Adipocyte (in vitro differentiated cells): ENCODE results near the gene TCTN3.

ENCODE experiments used
- DNase-seq: peaks from one replicate; pipeline ENCODE4 v3.0.0-alpha.2; 2015; ENCODE audit warnings: low read depth
- H3K27me3 ChIP-seq: replicated peaks from 2 replicates; pipeline ENCODE4 v1.7.0; 2013; ENCODE audit warnings: mild to moderate bottlenecking, low read length, moderate library complexity; ENCODE audit not compliant: control insufficient read depth, insufficient read depth
- H3K36me3 ChIP-seq: 2 replicates; pipeline ENCODE4 v1.7.0; 2013; ENCODE audit warnings: low read length, mild to moderate bottlenecking, moderate library complexity; ENCODE audit not compliant: control insufficient read depth, insufficient read depth, severe bottlenecking
- H3K4me1 ChIP-seq: 2 replicates; pipeline ENCODE4 v1.7.0; 2013; ENCODE audit warnings: mild to moderate bottlenecking, low read length, moderate library complexity; ENCODE audit not compliant: control insufficient read depth, insufficient read depth
- H3K4me3 ChIP-seq: 2 replicates; pipeline ENCODE4 v1.7.0; 2013; ENCODE audit warnings: mild to moderate bottlenecking, low read length, moderate library complexity
- H3K9ac ChIP-seq: 2 replicates; pipeline ENCODE4 v1.7.0; 2013; ENCODE audit warnings: mild to moderate bottlenecking, low read length, moderate library complexity
- H3K9me3 ChIP-seq: 2 replicates; pipeline ENCODE4 v1.7.0; 2013; ENCODE audit warnings: mild to moderate bottlenecking, low read length, moderate library complexity; ENCODE audit not compliant: control insufficient read depth

Gene TCTN3

GRCh38 chr10:95653895-95654294 is 39.8 kb downstream of the TCTN3 start:
- no peak for DNase-seq
- H3K27me3 ChIP-seq: no peaks in the 10 kb centered on the region
- H3K9me3 ChIP-seq: peaks cover 6% of the 10 kb centered on the region
- H3K9ac ChIP-seq: no peak overlapping the region
- H3K4me1 ChIP-seq: peaks cover 11% of the 10 kb centered on the region
- no peak overlapping the region for H3K4me3 ChIP-seq
- peaks cover 34% of the 10 kb centered on the region for H3K36me3 ChIP-seq

DNA sequence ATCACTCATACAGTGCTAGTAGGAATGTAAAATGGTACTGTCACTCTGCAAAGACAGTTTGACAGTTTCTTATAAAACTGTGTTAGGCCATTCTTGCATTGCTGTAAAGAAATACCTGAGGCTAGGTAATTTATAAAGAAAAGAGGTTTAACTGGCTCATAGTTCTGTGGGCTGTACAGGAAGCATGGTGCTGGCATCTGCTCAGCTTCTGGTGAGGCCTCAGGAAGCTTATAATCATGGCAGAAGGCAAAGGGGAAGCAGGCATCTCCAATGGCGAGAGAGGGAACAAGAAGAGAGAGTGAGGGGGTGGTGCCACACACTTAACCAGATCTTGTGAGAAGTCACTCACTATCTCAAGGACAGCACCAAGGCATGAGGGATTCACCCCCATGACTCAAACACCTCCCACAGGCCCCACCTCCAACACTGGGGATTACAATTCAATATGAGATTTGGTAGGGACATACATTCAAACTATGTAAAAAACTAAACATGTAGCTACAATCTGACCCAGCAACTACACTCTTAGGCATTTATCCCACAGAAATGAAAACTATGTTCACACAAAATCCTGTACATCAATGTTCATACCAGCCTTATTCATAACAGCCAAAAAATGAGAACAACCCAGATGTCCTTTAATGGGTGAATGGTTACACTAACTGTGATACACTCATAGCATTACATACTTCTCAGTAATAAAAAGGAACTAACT is 42.2 kb downstream of the TCTN3 start:
- peak; percentile 54 for DNase-seq
- Histone ChIP-seq H3K4me3 (no peak overlapping the region), H3K9ac (no peak overlapping the region), H3K36me3 (peaks cover 58% of the 10 kb centered on the region), H3K9me3 (peaks cover 6% of the 10 kb centered on the region), H3K4me1 (peaks cover 7% of the 10 kb centered on the region), H3K27me3 (no peaks in the 10 kb centered on the region)

GRCh38 chr10:95650232-95650631 is 43.5 kb downstream of the TCTN3 start:
- Histone ChIP-seq H3K27me3 (no peaks in the 10 kb centered on the region), H3K9me3 (peaks cover 6% of the 10 kb centered on the region), H3K9ac (no peak overlapping the region), H3K36me3 (peaks cover 70% of the 10 kb centered on the region), H3K4me1 (peaks cover 5% of the 10 kb centered on the region), H3K4me3 (no peak overlapping the region)
- DNase-seq: no peak

DNA sequence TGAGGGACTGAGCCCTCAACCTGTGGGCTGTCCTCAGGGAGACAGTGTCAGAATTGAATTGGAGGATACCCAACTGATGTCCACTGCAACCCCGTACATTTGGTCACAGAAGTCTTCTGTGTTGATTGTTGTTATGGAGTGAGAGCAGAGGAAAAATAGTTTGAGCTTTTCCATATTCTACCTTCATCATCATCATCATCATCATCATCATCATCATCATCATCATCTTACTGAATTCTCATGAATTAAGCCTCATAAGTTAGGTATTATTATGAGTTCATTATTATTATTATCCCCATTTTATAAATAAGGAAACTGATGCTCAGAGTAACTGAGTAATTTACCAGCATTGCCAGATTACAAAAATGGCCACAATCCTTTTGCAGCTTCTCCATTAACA is 45.6 kb downstream of the TCTN3 start:
- Histone ChIP-seq H3K4me1 (no peaks in the 10 kb centered on the region), H3K9ac (no peak overlapping the region), H3K4me3 (no peak overlapping the region), H3K9me3 (peaks cover 6% of the 10 kb centered on the region), H3K27me3 (no peaks in the 10 kb centered on the region), H3K36me3 (peaks cover 73% of the 10 kb centered on the region)
- DNase-seq: no peak

- no peak for DNase-seq
- Histone ChIP-seq H3K36me3 (peaks cover 73% of the 10 kb centered on the region), H3K4me3 (no peak overlapping the region), H3K9ac (no peak overlapping the region), H3K27me3 (no peaks in the 10 kb centered on the region), H3K9me3 (peaks cover 2% of the 10 kb centered on the region), H3K4me1 (no peaks in the 10 kb centered on the region)
These were observed 47.6 kb downstream of the TCTN3 start for GRCh38 chr10:95646160-95646559.

GRCh38 chr10:95644901-95645300 is 48.8 kb downstream of the TCTN3 start:
- no peaks in the 10 kb centered on the region for H3K9me3 ChIP-seq
- no peaks in the 10 kb centered on the region for H3K27me3 ChIP-seq
- no peak overlapping the region for H3K9ac ChIP-seq
- no peak overlapping the region for H3K4me3 ChIP-seq
- H3K36me3 ChIP-seq: peaks cover 73% of the 10 kb centered on the region
- DNase-seq: no peak
- H3K4me1 ChIP-seq: no peaks in the 10 kb centered on the region

GRCh38 chr10:95640891-95641315 is 52.8 kb downstream of the TCTN3 start:
- Histone ChIP-seq H3K4me3 (no peak overlapping the region), H3K4me1 (no peaks in the 10 kb centered on the region), H3K9me3 (no peaks in the 10 kb centered on the region), H3K9ac (no peak overlapping the region), H3K36me3 (peaks cover 78% of the 10 kb centered on the region), H3K27me3 (no peaks in the 10 kb centered on the region)
- no peak for DNase-seq

GRCh38 chr10:95637911-95638310 is 55.8 kb downstream of the TCTN3 start:
- Histone ChIP-seq H3K9me3 (no peaks in the 10 kb centered on the region), H3K4me1 (no peaks in the 10 kb centered on the region), H3K36me3 (peaks cover 96% of the 10 kb centered on the region), H3K27me3 (no peaks in the 10 kb centered on the region), H3K4me3 (no peak overlapping the region), H3K9ac (no peak overlapping the region)
- DNase-seq: no peak

GRCh38 chr10:95637140-95637539 is 56.6 kb downstream of the TCTN3 start:
- no peaks in the 10 kb centered on the region for H3K27me3 ChIP-seq
- H3K9ac ChIP-seq: no peak overlapping the region
- peaks cover under 1% of the 10 kb centered on the region for H3K4me1 ChIP-seq
- H3K36me3 ChIP-seq: peaks cover 95% of the 10 kb centered on the region
- no peak for DNase-seq
- no peak overlapping the region for H3K4me3 ChIP-seq
- H3K9me3 ChIP-seq: no peaks in the 10 kb centered on the region

DNA sequence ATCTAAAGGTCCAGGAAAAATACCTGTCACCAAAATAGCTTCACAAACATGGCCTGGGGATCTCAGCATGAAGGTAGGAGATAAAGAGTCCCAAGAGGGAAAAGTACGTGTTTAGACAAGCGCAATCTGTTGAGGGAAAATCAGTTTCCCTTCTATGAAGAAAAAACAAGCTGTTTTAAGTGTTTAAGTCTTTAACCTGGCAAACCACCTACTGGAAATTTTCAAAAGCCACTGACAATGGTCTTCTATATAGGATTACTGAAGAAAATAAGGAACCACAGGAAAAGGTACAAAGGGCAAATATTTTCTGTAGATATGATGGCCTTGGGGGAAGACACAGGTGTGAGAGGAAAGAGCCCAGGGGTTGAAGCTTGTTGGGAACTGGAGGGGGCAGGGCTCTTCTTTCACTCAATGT is 58.4 kb downstream of the TCTN3 start:
- Histone ChIP-seq H3K36me3 (peaks cover 92% of the 10 kb centered on the region), H3K9me3 (no peaks in the 10 kb centered on the region)

DNA sequence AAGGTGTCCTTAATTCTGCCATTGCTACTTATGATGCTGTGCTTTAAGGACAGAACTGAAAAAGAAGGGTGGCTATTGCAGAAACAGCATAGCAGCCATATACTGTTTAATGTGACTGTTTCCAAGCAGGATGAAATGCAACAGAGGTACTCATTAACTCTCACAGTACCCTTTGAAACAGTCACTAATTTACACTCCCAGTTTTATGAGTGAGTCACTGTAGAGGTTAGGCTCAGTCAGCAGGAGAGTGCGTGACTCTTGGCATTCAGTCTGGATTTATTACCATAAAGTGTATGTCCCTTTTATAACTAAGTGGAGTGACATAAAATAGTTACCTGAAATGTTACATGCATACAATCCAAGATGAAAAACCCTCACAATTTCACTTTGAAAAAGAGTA is 64.9 kb downstream of the TCTN3 start:
- Histone ChIP-seq H3K4me3 (no peak overlapping the region), H3K9ac (no peak overlapping the region), H3K9me3 (no peaks in the 10 kb centered on the region), H3K4me1 (peaks cover 4% of the 10 kb centered on the region), H3K27me3 (no peaks in the 10 kb centered on the region), H3K36me3 (peaks cover 91% of the 10 kb centered on the region)
- no peak for DNase-seq

More for the DNA sequence above, 58.4 kb downstream of the TCTN3 start:
- Histone ChIP-seq H3K4me1 (peaks cover 4% of the 10 kb centered on the region), H3K27me3 (no peaks in the 10 kb centered on the region), H3K4me3 (no peak overlapping the region), H3K9ac (no peak overlapping the region)
- DNase-seq: no peak

- Histone ChIP-seq H3K4me3 (no peak overlapping the region), H3K9me3 (no peaks in the 10 kb centered on the region), H3K36me3 (peaks cover 86% of the 10 kb centered on the region), H3K4me1 (no peaks in the 10 kb centered on the region), H3K27me3 (no peaks in the 10 kb centered on the region), H3K9ac (no peak overlapping the region)
- DNase-seq: no peak
These were observed 67.2 kb downstream of the TCTN3 start for GRCh38 chr10:95626500-95626899.
